Effector CD8-positive, alpha-beta T cell (primary cell): ENCODE measurements around the gene AMDHD2.
"Not testable (repeated sequence)": the region's sequence is repeated elsewhere in the genome, so short reads cannot be mapped to it uniquely, and the experiment has no call there.

ENCODE experiments used
- DNase-seq: peaks from one replicate; lab custom pipeline; 2025; lab: John Stamatoyannopoulos, UW

Gene AMDHD2

GRCh38 chr16:2533912-2534311 is 13.7 kb downstream of the AMDHD2 start:
- DNase-seq, result no peak

- DNase-seq, result not testable (repeated sequence)
These were observed 14.2 kb downstream of the AMDHD2 start for GRCh38 chr16:2534335-2534734.

GRCh38 chr16:2535625-2536013 is 15.4 kb downstream of the AMDHD2 start:
- DNase-seq, result no peak

GRCh38 chr16:2537451-2538379 is 17.5 kb downstream of the AMDHD2 start, which contains the start of gene PDPK1:
Gene PDPK1, plus strand, starts transcription at chr16:2538021. Its CDS starts 92 bp downstream, at chr16:2538113.
- DNase-seq, result peak; percentile 90

- not testable (repeated sequence) for DNase-seq
These were observed 19.1 kb downstream of the AMDHD2 start for GRCh38 chr16:2539192-2539844.

- DNase-seq, result not testable (repeated sequence)
These were observed 19.8 kb downstream of the AMDHD2 start for GRCh38 chr16:2539845-2540458.

GRCh38 chr16:2540912-2541311 is 20.7 kb downstream of the AMDHD2 start:
- not testable (repeated sequence) for DNase-seq

- DNase-seq, result not testable (repeated sequence)
These were observed 21.2 kb downstream of the AMDHD2 start for GRCh38 chr16:2541409-2541808.

- DNase-seq, result not testable (repeated sequence)
These were observed 23.6 kb downstream of the AMDHD2 start for GRCh38 chr16:2543771-2544170.

- DNase-seq, result not testable (repeated sequence)
These were observed 30.2 kb downstream of the AMDHD2 start for GRCh38 chr16:2550283-2550878.

- DNase-seq, result not testable (repeated sequence)
These were observed 31.3 kb downstream of the AMDHD2 start for GRCh38 chr16:2551420-2551889.

- DNase-seq, result not testable (repeated sequence)
These were observed 34.7 kb downstream of the AMDHD2 start for GRCh38 chr16:2554709-2555425.

GRCh38 chr16:2557150-2557549 is 37.0 kb downstream of the AMDHD2 start:
- not testable (repeated sequence) for DNase-seq

- not testable (repeated sequence) for DNase-seq
These were observed 40.1 kb downstream of the AMDHD2 start for GRCh38 chr16:2560131-2560797.

- DNase-seq, result not testable (repeated sequence)
These were observed 40.6 kb downstream of the AMDHD2 start for GRCh38 chr16:2560798-2561133.

- DNase-seq, result not testable (repeated sequence)
These were observed 47.3 kb downstream of the AMDHD2 start for GRCh38 chr16:2567506-2567905.

- DNase-seq, result not testable (repeated sequence)
These were observed 48.4 kb downstream of the AMDHD2 start for GRCh38 chr16:2568573-2568972.

GRCh38 chr16:2572704-2573103 is 52.5 kb downstream of the AMDHD2 start:
- DNase-seq, result not testable (repeated sequence)

- not testable (repeated sequence) for DNase-seq
These were observed 55.7 kb downstream of the AMDHD2 start for GRCh38 chr16:2575839-2576238.

- not testable (repeated sequence) for DNase-seq
These were observed 56.9 kb downstream of the AMDHD2 start for GRCh38 chr16:2577044-2577443.

- DNase-seq, result not testable (repeated sequence)
These were observed 58.7 kb downstream of the AMDHD2 start for GRCh38 chr16:2578905-2579304.
